ENCODE data around the gene SORBS2. TPM values are rescaled to one million over a fixed set of nuclear protein-coding genes. Genes with fewer than 3 reads are reported as not detected.

The SORBS2 gene
- total RNA-seq, 1 experiment from 2014 or later = 0.34 TPM

- H3K9me3 ChIP-seq (ENCODE audit: control insufficient read depth in 1 of 2, insufficient read depth in 1 of 2, low read depth in 1 of 2, low read length in 2 of 2) = no peaks in the 10 kb centered on the region
- no peak for TF ChIP-seq POLR2A (IDR thresholded peaks at IDR 0.05; ENCODE audit: borderline replicate concordance, extremely low read depth, insufficient read depth, insufficient read length)
- no peak for TF ChIP-seq FOSL1 (IDR thresholded peaks at IDR 0.05; ENCODE audit: low read depth)
- no peak for TF ChIP-seq REST (IDR thresholded peaks at IDR 0.05; ENCODE audit: low read depth)
- TF ChIP-seq RAD21 (IDR thresholded peaks at IDR 0.05; ENCODE audit: low read depth) = no peak
- no peak for TF ChIP-seq SP1 (IDR thresholded peaks at IDR 0.05; ENCODE audit: low read depth)
- TF ChIP-seq EZH2 (IDR thresholded peaks at IDR 0.05) = no peak
- no peak for TF ChIP-seq CEBPB (IDR thresholded peaks at IDR 0.05; ENCODE audit: low read depth)
- TF ChIP-seq ELF1 (IDR thresholded peaks at IDR 0.05; ENCODE audit: borderline replicate concordance, low read depth) = no peak
- no peak for TF ChIP-seq EZH2phosphoT487 (IDR thresholded peaks at IDR 0.05; ENCODE audit: borderline replicate concordance)
- no peak for TF ChIP-seq CBX3 (IDR thresholded peaks at IDR 0.05; ENCODE audit: low read depth)
- no peak for TF ChIP-seq EGR1 (IDR thresholded peaks at IDR 0.05; ENCODE audit: low read depth)
- TF ChIP-seq SIN3A (IDR thresholded peaks at IDR 0.05; ENCODE audit: low read depth) = no peak
- no peak for TF ChIP-seq ZFX (IDR thresholded peaks at IDR 0.05)
- no peak for TF ChIP-seq JUND (IDR thresholded peaks at IDR 0.05)
- no peak for TF ChIP-seq SRF (IDR thresholded peaks at IDR 0.05; ENCODE audit: low read depth)
- no peak for TF ChIP-seq CTCF (IDR thresholded peaks at IDR 0.05 in 2 of 3, conservative IDR thresholded peaks at IDR 0.05 in 1 of 3; ENCODE audit: borderline replicate concordance in 1 of 3, insufficient read depth in 1 of 3, low read depth in 2 of 3, low read length in 2 of 3)
- no peak for TF ChIP-seq POLR2AphosphoS5 (IDR thresholded peaks at IDR 0.05; ENCODE audit: low read depth, low read length)
- TF ChIP-seq ZBTB33 (IDR thresholded peaks at IDR 0.05; ENCODE audit: extremely low read depth, insufficient replicate concordance, low read length) = no peak
- no peak for TF ChIP-seq TCF7L2 (IDR thresholded peaks at IDR 0.05; ENCODE audit: borderline replicate concordance, extremely low read depth, insufficient read depth, insufficient read length)
- H4K20me1 ChIP-seq (ENCODE audit: insufficient read depth) = no peaks in the 10 kb centered on the region
- no peak for ATAC-seq
- H3K4me2 ChIP-seq (ENCODE audit: low read length) = no peak overlapping the region
- intact Hi-C loops (cut with micrococcal nuclease) = no loop called here
- no peaks in the 10 kb centered on the region for H3K79me2 ChIP-seq (ENCODE audit: insufficient read depth, low read length)
- no peak overlapping the region for H3K4me3 ChIP-seq (replicated peaks in 1 of 2; ENCODE audit: low read depth in 1 of 2, low read length in 2 of 2)
- POLR2A ChIA-PET = no interaction called here
- no peaks in the 10 kb centered on the region for H3K36me3 ChIP-seq (ENCODE audit: control insufficient read depth in 1 of 2, insufficient read depth in 2 of 2, low read length in 2 of 2)
- no peak overlapping the region for H3K27ac ChIP-seq (ENCODE audit: low read depth, low read length)
- no peaks in the 10 kb centered on the region for H3K27me3 ChIP-seq (ENCODE audit: insufficient read depth, low read length)
- no peaks in the 10 kb centered on the region for H3K4me1 ChIP-seq (ENCODE audit: control insufficient read depth in 1 of 2, insufficient read depth in 2 of 2, low read length in 2 of 2)
- no TSS peak for BruUV-seq (replicated peaks)
- no peak overlapping the region for H2AFZ ChIP-seq (ENCODE audit: low read depth, low read length, poor library complexity, severe bottlenecking)
- no peak overlapping the region for H3K9ac ChIP-seq (ENCODE audit: low read length)
- RAD21 ChIA-PET (ENCODE audit: low non-redundant PET in 1 of 2, low total read pairs in 2 of 2, uncharacterized antibody in 2 of 2, unreplicated experiment in 2 of 2) = no interaction called here
- DNase-seq (ENCODE audit: low read depth, low spot score) = no peak
- no peaks in the 10 kb centered on the region for H3K9me2 ChIP-seq (ENCODE audit: insufficient read depth)
- CTCF ChIA-PET = no interaction called here
These were observed 9.0 kb downstream of the SORBS2 start for GRCh38 chr4:185803022-185803421.
